H1 (cell line): ENCODE results near the gene CARD11. TPM values are rescaled to one million over a fixed set of nuclear protein-coding genes. Genes with fewer than 3 reads are reported as not detected.

Source experiments
- CTCF ChIA-PET: fragments of 300-600 bp; sonication (Branson Sonifier 250); formaldehyde crosslinking; loops from one replicate; lab custom pipeline; 2021; ENCODE audit not compliant: partially characterized antibody; lab: Charles Lee
- POLR2A ChIA-PET: fragments of 300-600 bp; sonication (Branson Sonifier 250); formaldehyde crosslinking; loops from one replicate; lab custom pipeline; 2021; ENCODE audit warnings: inconsistent platforms; ENCODE audit not compliant: partially characterized antibody; lab: Charles Lee
- DNase-seq, 2 experiments: peaks; one replicate each; pipeline versions ENCODE4 v3.0.0 to v3.0.0-alpha.2; 2010 to 2022; ENCODE audit warnings: low spot score in 2 of 2, low read depth in 1 of 2, mixed read lengths in 1 of 2
- FAIRE-seq: peaks from 2 replicates; lab custom pipeline; 2011; peaks lifted over from hg19 to GRCh38; lab: Jason Lieb, UNC
- H2AFZ ChIP-seq: 2 replicates; pipeline ENCODE4 v1.8.1; 2012; ENCODE audit warnings: low read length, inconsistent platforms
- H2AK5ac ChIP-seq: 2 replicates; pipeline ENCODE4 v1.6.1; 2013; ENCODE audit warnings: low read depth, low read length
- H2BK120ac ChIP-seq: replicated peaks from 2 replicates; pipeline ENCODE3; 2013; ENCODE audit warnings: low read depth, low read length, inconsistent platforms
- H2BK12ac ChIP-seq: 2 replicates; pipeline ENCODE4 v1.6.1; 2013; ENCODE audit warnings: low read depth, low read length
- H2BK15ac ChIP-seq: 2 replicates; pipeline ENCODE4 v1.6.1; 2013; ENCODE audit warnings: low read length
- H2BK20ac ChIP-seq: 2 replicates; pipeline ENCODE4 v1.6.1; 2013; ENCODE audit warnings: low read length
- H2BK5ac ChIP-seq: 2 replicates; pipeline ENCODE4 v1.6.1; 2013; ENCODE audit warnings: low read depth, low read length
- H3K14ac ChIP-seq: 2 replicates; pipeline ENCODE4 v1.6.1; 2013; ENCODE audit warnings: inconsistent platforms; ENCODE audit not compliant: insufficient read length
- H3K18ac ChIP-seq: 2 replicates; pipeline ENCODE4 v1.6.1; 2013; ENCODE audit warnings: low read length; ENCODE audit errors: extremely low read depth
- H3K23ac ChIP-seq: 2 replicates; pipeline ENCODE4 v1.6.1; 2013; ENCODE audit warnings: inconsistent platforms; ENCODE audit not compliant: insufficient read length
- H3K23me2 ChIP-seq: 2 replicates; pipeline ENCODE4 v1.6.1; 2013; ENCODE audit warnings: low read depth, low read length
- H3K27ac ChIP-seq: 2 replicates; pipeline ENCODE4 v1.6.1; 2011; ENCODE audit warnings: low read depth, low read length, inconsistent platforms
- H3K27me3 ChIP-seq, 4 experiments: replicated peaks in 1 of 4; 1 replicate in 1 of 4; 2 replicates in 3 of 4; pipeline versions ENCODE4 v1.6.1 to v1.8.1; 2011 to 2013; ENCODE audit warnings: low read length in 3 of 4, mild to moderate bottlenecking in 3 of 4, inconsistent platforms in 2 of 4, mixed read lengths in 2 of 4, moderate library complexity in 1 of 4; ENCODE audit not compliant: control insufficient read depth in 3 of 4, insufficient read depth in 3 of 4; ENCODE audit errors: extremely low read depth in 1 of 4
- H3K36me3 ChIP-seq, 4 experiments: 2 replicates each; pipeline versions ENCODE4 v1.6.1 to v1.8.1; 2011 to 2013; ENCODE audit warnings: mild to moderate bottlenecking in 4 of 4, low read length in 3 of 4, moderate library complexity in 2 of 4, control low read depth in 1 of 4, inconsistent platforms in 1 of 4; ENCODE audit not compliant: insufficient read depth in 4 of 4, control insufficient read depth in 2 of 4
- H3K4ac ChIP-seq: replicated peaks from 2 replicates; pipeline ENCODE3; 2013; ENCODE audit warnings: low read length, low read depth, mixed read lengths, inconsistent platforms; ENCODE audit not compliant: insufficient read length
- H3K4me1 ChIP-seq, 4 experiments: replicated peaks in 1 of 4; 1 replicate in 1 of 4; 2 replicates in 3 of 4; pipeline versions ENCODE4 v1.6.1 to v1.8.1; 2011 to 2013; ENCODE audit warnings: low read length in 3 of 4, inconsistent platforms in 2 of 4, mixed read lengths in 1 of 4; ENCODE audit not compliant: insufficient read depth in 4 of 4, control insufficient read depth in 3 of 4
- H3K4me2 ChIP-seq, 2 experiments: 2 replicates each; pipeline versions ENCODE4 v1.6.1 to v1.8.1; 2011 to 2013; ENCODE audit warnings: low read depth in 2 of 2, low read length in 2 of 2, control low read depth in 1 of 2, inconsistent platforms in 1 of 2, mild to moderate bottlenecking in 1 of 2; ENCODE audit not compliant: insufficient read depth in 1 of 2
- H3K4me3 ChIP-seq, 4 experiments: fragments of 200-600, 300-600 bp in 1 of 4; sonication (generic), shearing (Covaris generic), sonication (Bioruptor Twin) in 1 of 4; 2 replicates each; pipeline versions ENCODE4 v1.5.1 to v1.8.1; 2011 to 2016; ENCODE audit warnings: low read length in 4 of 4, low read depth in 3 of 4, control low read depth in 2 of 4, inconsistent platforms in 2 of 4, mild to moderate bottlenecking in 2 of 4, mixed read lengths in 1 of 4, moderate library complexity in 1 of 4; ENCODE audit not compliant: insufficient read depth in 2 of 4; ENCODE audit errors: extremely low read depth in 1 of 4
- H3K56ac ChIP-seq: replicated peaks from 2 replicates; pipeline ENCODE3; 2013; ENCODE audit warnings: low read depth, mild to moderate bottlenecking, mixed read lengths, low read length, inconsistent platforms; ENCODE audit not compliant: insufficient read length
- H3K79me1 ChIP-seq: 2 replicates; pipeline ENCODE4 v1.6.1; 2013; ENCODE audit warnings: low read depth, low read length, control low read depth
- H3K79me2 ChIP-seq, 2 experiments: 2 replicates each; pipeline versions ENCODE4 v1.6.1 to v1.8.1; 2012 to 2013; ENCODE audit warnings: low read length in 2 of 2, mild to moderate bottlenecking in 2 of 2, inconsistent platforms in 1 of 2; ENCODE audit not compliant: insufficient read depth in 2 of 2, control insufficient read depth in 1 of 2
- H3K9ac ChIP-seq, 4 experiments: replicated peaks in 1 of 4; 1 replicate in 1 of 4; 2 replicates in 3 of 4; pipeline versions ENCODE4 v1.6.1 to v1.8.1; 2011 to 2013; ENCODE audit warnings: low read depth in 3 of 4, low read length in 3 of 4, control low read depth in 2 of 4, mild to moderate bottlenecking in 2 of 4, moderate library complexity in 2 of 4, inconsistent platforms in 1 of 4; ENCODE audit errors: extremely low read depth in 1 of 4
- H3K9me3 ChIP-seq, 2 experiments: 2 replicates each; pipeline versions ENCODE4 v1.6.1 to v1.8.1; 2012 to 2013; ENCODE audit warnings: mild to moderate bottlenecking in 2 of 2, moderate library complexity in 2 of 2, control low read depth in 1 of 2, inconsistent platforms in 1 of 2, low read depth in 1 of 2, low read length in 1 of 2, mixed read lengths in 1 of 2; ENCODE audit not compliant: insufficient read depth in 2 of 2
- H4K20me1 ChIP-seq, 2 experiments: replicated peaks in 1 of 2; 2 replicates each; pipeline versions ENCODE3 to v1.8.1; 2011 to 2013; ENCODE audit warnings: inconsistent platforms in 2 of 2, low read length in 2 of 2, mild to moderate bottlenecking in 1 of 2; ENCODE audit not compliant: insufficient read depth in 2 of 2, control insufficient read depth in 1 of 2
- H4K5ac ChIP-seq: 2 replicates; pipeline ENCODE4 v1.6.1; 2013; ENCODE audit warnings: low read length, low read depth, mixed read lengths, inconsistent platforms; ENCODE audit not compliant: insufficient read length
- H4K8ac ChIP-seq: 2 replicates; pipeline ENCODE4 v1.8.0; 2013; ENCODE audit warnings: mild to moderate bottlenecking, moderate library complexity, low read length, inconsistent platforms; ENCODE audit not compliant: insufficient read depth; ENCODE audit errors: extremely low read depth
- H4K91ac ChIP-seq: replicated peaks from 2 replicates; pipeline ENCODE3; 2013; ENCODE audit warnings: low read length, mixed read lengths, inconsistent platforms; ENCODE audit not compliant: insufficient read length
- ATF2 ChIP-seq: IDR thresholded peaks from 2 replicates; pipeline ENCODE4 v1.6.1; 2012; ENCODE audit warnings: low read length, inconsistent platforms
- BCL11A ChIP-seq, 2 experiments: IDR thresholded peaks; one replicate each; pipeline ENCODE4 v1.6.1; 2011; ENCODE audit warnings: low read depth in 2 of 2, low read length in 2 of 2, mild to moderate bottlenecking in 2 of 2
- CHD2 ChIP-seq: IDR thresholded peaks from 2 replicates; pipeline ENCODE4 v1.6.1; 2012; ENCODE audit warnings: low read length, improper control_type of control experiment
- CTBP2 ChIP-seq: IDR thresholded peaks from 2 replicates; pipeline ENCODE4 v1.7.0; 2011; ENCODE audit warnings: borderline replicate concordance, mild to moderate bottlenecking, moderate library complexity, mixed read lengths, low read length; ENCODE audit not compliant: insufficient read depth, insufficient read length
- EP300 ChIP-seq, 2 experiments: IDR thresholded peaks; 1 replicate in 1 of 2; 2 replicates in 1 of 2; pipeline ENCODE4 v1.6.1; 2011 to 2012; ENCODE audit warnings: low read depth in 2 of 2, low read length in 2 of 2, mild to moderate bottlenecking in 2 of 2, borderline replicate concordance in 1 of 2, inconsistent platforms in 1 of 2, moderate library complexity in 1 of 2
- EZH2 ChIP-seq: fragments of 200-600 bp; sonication (generic); IDR thresholded peaks from 2 replicates; pipeline ENCODE4 v1.7.1; 2012; ENCODE audit warnings: low read depth, mild to moderate bottlenecking, moderate library complexity, low read length, inconsistent platforms; ENCODE audit not compliant: severe bottlenecking
- FOSL1 ChIP-seq: IDR thresholded peaks from 2 replicates; pipeline ENCODE4 v1.6.1; 2011; ENCODE audit warnings: mild to moderate bottlenecking, low read depth, low read length, moderate library complexity; ENCODE audit not compliant: insufficient read depth
- KDM4A ChIP-seq: IDR thresholded peaks from one replicate; pipeline ENCODE4 v1.7.1; 2012; ENCODE audit warnings: low read depth, mild to moderate bottlenecking, moderate library complexity, low read length, inconsistent platforms; ENCODE audit not compliant: severe bottlenecking
- NRF1 ChIP-seq: IDR thresholded peaks from 2 replicates; pipeline ENCODE4 v1.6.1; 2011; ENCODE audit warnings: mild to moderate bottlenecking, low read depth, low read length, improper control_type of control experiment
- PHF8 ChIP-seq: fragments of 200-600 bp; sonication (generic); conservative IDR thresholded peaks from 2 replicates; pipeline ENCODE4 v1.7.1; 2012; ENCODE audit warnings: low read depth, mild to moderate bottlenecking, inconsistent platforms, low read length, moderate library complexity
- SIX5 ChIP-seq: IDR thresholded peaks from 2 replicates; pipeline ENCODE4 v1.6.1; 2011; ENCODE audit warnings: mild to moderate bottlenecking, low read depth, low read length
- YY1 ChIP-seq: IDR thresholded peaks from 2 replicates; pipeline ENCODE4 v1.6.1; 2011; ENCODE audit warnings: low read depth, mild to moderate bottlenecking, low read length
- WGBS, 2 experiments: shearing (Covaris generic) in 1 of 2; methylation state at CpG; one replicate each; pipeline versions ENCODE4 v1.1.6 to v1.1.7; 2013 to 2015; ENCODE audit warnings: low lambda C conversion rate in 2 of 2, mixed read lengths in 2 of 2, inconsistent platforms in 1 of 2, low coverage in 1 of 2, missing lambda C conversion rate in 1 of 2; ENCODE audit not compliant: insufficient replicate concordance in 2 of 2, insufficient coverage in 1 of 2, insufficient read length in 1 of 2; ENCODE audit errors: extremely low coverage in 1 of 2, missing lambda C conversion rate in 1 of 2; 5-methylcytosine and 5-hydroxymethylcytosine counted together
- polyA plus RNA-seq, 7 experiments: library from polyadenylated mRNA; depleted of rRNA in 3 of 7; stranded (reverse) in 5 of 7; unstranded in 2 of 7; fragments of >200 nt in 5 of 7; fragments of 200-250 nt in 2 of 7; gene quantifications; 1 replicate in 5 of 7; 2 replicates in 1 of 7; 4 replicates in 1 of 7; pipeline versions ENCODE4 v1.2.1 to v1.2.3, GENCODE V29; 2011 to 2013; ENCODE audit warnings: missing spikeins in 2 of 7, mixed read lengths in 2 of 7
- total RNA-seq: library from RNA; stranded (reverse); fragmentation: NEBNext Ultra II Directional; extraction: Animal tissue kit (Norgen Biotek cat#: 25700); gene quantifications from 2 replicates; pipeline ENCODE4 v1.2.1, GENCODE V29; 2021

The CARD11 gene
- total and polyA plus RNA-seq, 2 of the 8 experiments (the other 6 are each of a cell fraction or from before 2014, with no cell fraction given): 12.6 to 29.8 TPM

DNA sequence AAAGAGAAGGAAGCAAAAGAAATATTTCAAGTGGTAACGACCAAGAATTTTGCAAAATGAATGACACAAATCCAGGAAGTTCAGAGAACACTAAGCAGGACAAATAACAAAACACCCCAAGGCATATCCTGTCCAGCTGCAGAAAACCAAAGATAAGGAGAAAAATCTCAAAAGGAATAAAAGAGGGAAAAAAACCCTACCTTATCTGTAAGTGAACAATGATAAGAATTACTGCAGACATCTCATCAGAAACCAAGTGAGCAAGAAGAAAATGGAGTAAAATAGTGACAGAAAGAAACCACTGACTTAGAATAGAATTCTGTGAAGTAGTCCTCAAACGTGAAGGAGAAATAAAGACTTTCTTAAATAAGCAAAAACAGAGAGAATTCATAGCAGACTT, 21.8 kb downstream of the CARD11 start:
- H4K20me1 ChIP-seq: no peaks in the 10 kb centered on the region
- ChIA-PET POLR2A (no interaction called here), CTCF (interaction anchor here (1.2 kb wide), 1 partner anchor 875 kb away, joined by 3 read pairs; no protein-coding TSS in a partner anchor)
- H3K36me3 ChIP-seq: no peaks in the 10 kb centered on the region
- no peak overlapping the region for H3K4ac ChIP-seq
- no peak overlapping the region for H3K4me2 ChIP-seq
- no peaks in the 10 kb centered on the region for H3K79me2 ChIP-seq
- no peak overlapping the region for H2BK5ac ChIP-seq
- H3K27ac ChIP-seq: no peak overlapping the region
- no peak overlapping the region for H3K56ac ChIP-seq
- H3K79me1 ChIP-seq: no peaks in the 10 kb centered on the region; the same call in 1 of the 2 replicates
- H2BK20ac ChIP-seq: no peak overlapping the region
- H4K91ac ChIP-seq: no peak overlapping the region
- no peak for FAIRE-seq
- no peak overlapping the region for H3K23ac ChIP-seq
- no peak overlapping the region for H3K4me3 ChIP-seq
- DNase-seq: no peak
- H2AFZ ChIP-seq: no peak overlapping the region
- no peak overlapping the region for H4K8ac ChIP-seq
- H3K4me1 ChIP-seq: no peaks in the 10 kb centered on the region
- peaks cover 5 to 6% of the 10 kb centered on the region in 2 experiments; a peak in 2 of 4 replicates for H3K9me3 ChIP-seq
- H3K14ac ChIP-seq: no peak overlapping the region
- no peak overlapping the region for H2BK12ac ChIP-seq
- H2BK120ac ChIP-seq: no peak overlapping the region
- H3K27me3 ChIP-seq: no peaks in the 10 kb centered on the region
- H4K5ac ChIP-seq: no peak overlapping the region
- H2AK5ac ChIP-seq: no peak overlapping the region
- no peak overlapping the region for H2BK15ac ChIP-seq
- no peak overlapping the region for H3K9ac ChIP-seq
- no peak overlapping the region for H3K18ac ChIP-seq
- H3K23me2 ChIP-seq: no peaks in the 10 kb centered on the region
- 80% methylated on average over 2 of the region's 2 CpGs; no CpG with 5 or more reads in 1 of the 2 experiments for WGBS, 2 experiments
- TF ChIP-seq CHD2: no peak
- TF ChIP-seq PHF8: no peak
- no peak for TF ChIP-seq YY1
- no peak for TF ChIP-seq NRF1
- no peak for TF ChIP-seq SIX5
- TF ChIP-seq KDM4A: no peak
- no peak for TF ChIP-seq ATF2
- no peak for TF ChIP-seq BCL11A (IDR thresholded peaks at IDR 0.05; ENCODE audit: low read depth in 2 of 2, low read length in 2 of 2)
- no peak for TF ChIP-seq EP300 (IDR thresholded peaks at IDR 0.05; ENCODE audit: borderline replicate concordance in 1 of 2, low read depth in 2 of 2, low read length in 2 of 2)
- no peak for TF ChIP-seq EZH2
- TF ChIP-seq CTBP2: no peak
- TF ChIP-seq FOSL1: no peak
